ENCODE data around the gene UROD. TPM values are rescaled to one million over a fixed set of nuclear protein-coding genes. Genes with fewer than 3 reads are reported as not detected.

Gene UROD
- total and polyA plus RNA-seq, 2 experiments from 2014 or later = 82.4 to 108 TPM

DNA sequence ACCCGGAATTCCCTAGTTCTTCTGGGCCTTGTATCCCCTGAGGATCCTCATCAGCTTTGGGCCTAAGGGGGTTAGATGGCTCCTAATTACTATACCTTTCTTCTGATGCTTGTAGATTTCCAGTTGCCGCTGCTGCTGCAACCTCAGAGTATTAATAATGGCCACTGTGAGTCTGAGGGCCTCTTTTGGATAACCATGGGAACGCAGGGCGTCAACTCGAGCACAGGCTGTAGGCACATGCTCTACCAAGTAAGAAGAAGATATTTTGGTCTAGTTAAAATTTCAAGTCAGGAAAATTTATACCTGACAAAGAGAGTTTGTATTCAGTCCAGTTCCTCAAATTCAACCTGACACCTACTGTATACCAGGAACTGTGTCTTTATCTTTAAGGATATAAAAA is 28.2 kb downstream of the UROD start:
- no peak for DNase-seq (ENCODE audit: low spot score)
- Histone ChIP-seq H3K4me1 (ENCODE audit: insufficient read depth) (peaks cover 7% of the 10 kb centered on the region; the same call in 1 of the 2 replicates), H3K27ac (ENCODE audit: low read depth) (no peak overlapping the region), H2AFZ (no peak overlapping the region), H3K9me2 (ENCODE audit: insufficient read depth) (no peaks in the 10 kb centered on the region), H3K4me3 (no peak overlapping the region), H3K36me3 (ENCODE audit: insufficient read depth) (no peaks in the 10 kb centered on the region), H3K79me2 (replicated peaks; ENCODE audit: insufficient read depth) (no peaks in the 10 kb centered on the region), H3F3A (replicated peaks; ENCODE audit: low read depth) (no peaks in the 10 kb centered on the region), H3K27me3 (ENCODE audit: insufficient read depth) (no peaks in the 10 kb centered on the region), H3K4me2 (no peak overlapping the region), H4K20me1 (replicated peaks; ENCODE audit: insufficient read depth) (no peaks in the 10 kb centered on the region)
- TF ChIP-seq ZNF114 (CRISPR knock-in tag; IDR thresholded peaks at IDR 0.05) (no peak), NANOG (IDR thresholded peaks at IDR 0.05; ENCODE audit: borderline replicate concordance) (no peak), JUNB (IDR thresholded peaks at IDR 0.05; ENCODE audit: unreplicated experiment) (no peak), ZNF331 (CRISPR knock-in tag; IDR thresholded peaks at IDR 0.05; ENCODE audit: low read depth) (no peak)
- TF ChIP-seq, protein P1, sequence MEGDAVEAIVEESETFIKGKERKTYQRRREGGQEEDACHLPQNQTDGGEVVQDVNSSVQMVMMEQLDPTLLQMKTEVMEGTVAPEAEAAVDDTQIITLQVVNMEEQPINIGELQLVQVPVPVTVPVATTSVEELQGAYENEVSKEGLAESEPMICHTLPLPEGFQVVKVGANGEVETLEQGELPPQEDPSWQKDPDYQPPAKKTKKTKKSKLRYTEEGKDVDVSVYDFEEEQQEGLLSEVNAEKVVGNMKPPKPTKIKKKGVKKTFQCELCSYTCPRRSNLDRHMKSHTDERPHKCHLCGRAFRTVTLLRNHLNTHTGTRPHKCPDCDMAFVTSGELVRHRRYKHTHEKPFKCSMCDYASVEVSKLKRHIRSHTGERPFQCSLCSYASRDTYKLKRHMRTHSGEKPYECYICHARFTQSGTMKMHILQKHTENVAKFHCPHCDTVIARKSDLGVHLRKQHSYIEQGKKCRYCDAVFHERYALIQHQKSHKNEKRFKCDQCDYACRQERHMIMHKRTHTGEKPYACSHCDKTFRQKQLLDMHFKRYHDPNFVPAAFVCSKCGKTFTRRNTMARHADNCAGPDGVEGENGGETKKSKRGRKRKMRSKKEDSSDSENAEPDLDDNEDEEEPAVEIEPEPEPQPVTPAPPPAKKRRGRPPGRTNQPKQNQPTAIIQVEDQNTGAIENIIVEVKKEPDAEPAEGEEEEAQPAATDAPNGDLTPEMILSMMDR (conservative IDR thresholded peaks at IDR 0.05; ENCODE audit: low read depth in 2 of 2) = no peak
- no peak overlapping the region for H3K4me3 Mint-ChIP-seq
- no peaks in the 10 kb centered on the region for H3K9me3 Mint-ChIP-seq
- no peak overlapping the region for H3K27ac Mint-ChIP-seq
- ATAC-seq = no peak
- H3K36me3 Mint-ChIP-seq (ENCODE audit: low read depth) = no peaks in the 10 kb centered on the region
- peaks cover 9% of the 10 kb centered on the region for H3K4me1 Mint-ChIP-seq
- H3K27me3 Mint-ChIP-seq (ENCODE audit: insufficient read depth, low read depth, poor library complexity) = no peaks in the 10 kb centered on the region

DNA sequence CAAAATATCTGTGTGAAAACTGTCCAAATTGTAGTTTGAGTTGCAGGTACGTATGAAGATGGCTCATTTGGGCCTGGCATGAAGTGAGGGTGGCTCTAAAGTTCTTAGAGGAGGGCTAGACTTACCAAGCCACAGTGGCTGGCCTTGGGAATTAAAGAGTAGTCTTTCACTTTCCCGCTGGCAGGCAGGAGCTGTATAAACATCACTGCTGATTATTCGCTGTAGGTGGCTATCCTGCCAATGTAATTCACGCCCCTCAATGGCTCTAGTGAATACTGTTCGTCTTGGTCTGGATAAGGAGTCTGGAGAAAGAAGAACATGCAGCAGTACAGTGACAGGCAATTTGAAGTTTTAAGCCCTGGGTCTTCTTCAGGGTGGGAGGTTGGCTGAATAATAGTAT is 31.0 kb downstream of the UROD start:
- no peaks in the 10 kb centered on the region for H4K20me1 ChIP-seq (replicated peaks; ENCODE audit: insufficient read depth)
- H3K4me1 Mint-ChIP-seq = peaks cover 9% of the 10 kb centered on the region
- no peaks in the 10 kb centered on the region for H3K27me3 ChIP-seq (ENCODE audit: insufficient read depth)
- ATAC-seq (peak; percentile 48; the same call in 2 of the 3 replicates), DNase-seq (ENCODE audit: low spot score) (no peak)
- no peak overlapping the region for H3K4me3 Mint-ChIP-seq
- H3K4me1 ChIP-seq (ENCODE audit: insufficient read depth) = peaks cover 7% of the 10 kb centered on the region; the same call in 1 of the 2 replicates
- H3K9me2 ChIP-seq (ENCODE audit: insufficient read depth) = no peaks in the 10 kb centered on the region
- H3K79me2 ChIP-seq (replicated peaks; ENCODE audit: insufficient read depth) = no peaks in the 10 kb centered on the region
- no peak overlapping the region for H3K27ac ChIP-seq (ENCODE audit: low read depth)
- no peaks in the 10 kb centered on the region for H3K9me3 Mint-ChIP-seq
- H3K36me3 ChIP-seq (ENCODE audit: insufficient read depth) = no peaks in the 10 kb centered on the region
- no peak overlapping the region for H3K27ac Mint-ChIP-seq
- H3K36me3 Mint-ChIP-seq (ENCODE audit: low read depth) = no peaks in the 10 kb centered on the region
- no peak overlapping the region for H2AFZ ChIP-seq
- H3K4me2 ChIP-seq = no peak overlapping the region
- H3K27me3 Mint-ChIP-seq (ENCODE audit: insufficient read depth, low read depth, poor library complexity) = no peaks in the 10 kb centered on the region
- H3F3A ChIP-seq (replicated peaks; ENCODE audit: low read depth) = no peaks in the 10 kb centered on the region
- no peak overlapping the region for H3K4me3 ChIP-seq
- TF ChIP-seq, protein P2, sequence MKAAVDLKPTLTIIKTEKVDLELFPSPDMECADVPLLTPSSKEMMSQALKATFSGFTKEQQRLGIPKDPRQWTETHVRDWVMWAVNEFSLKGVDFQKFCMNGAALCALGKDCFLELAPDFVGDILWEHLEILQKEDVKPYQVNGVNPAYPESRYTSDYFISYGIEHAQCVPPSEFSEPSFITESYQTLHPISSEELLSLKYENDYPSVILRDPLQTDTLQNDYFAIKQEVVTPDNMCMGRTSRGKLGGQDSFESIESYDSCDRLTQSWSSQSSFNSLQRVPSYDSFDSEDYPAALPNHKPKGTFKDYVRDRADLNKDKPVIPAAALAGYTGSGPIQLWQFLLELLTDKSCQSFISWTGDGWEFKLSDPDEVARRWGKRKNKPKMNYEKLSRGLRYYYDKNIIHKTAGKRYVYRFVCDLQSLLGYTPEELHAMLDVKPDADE (IDR thresholded peaks at IDR 0.05) = no peak
- TF ChIP-seq STAT1 (IDR thresholded peaks at IDR 0.05; ENCODE audit: unreplicated experiment) (no peak), POLR2AphosphoS5 (IDR thresholded peaks at IDR 0.05; ENCODE audit: low read depth) (no peak), NANOG (IDR thresholded peaks at IDR 0.05; ENCODE audit: borderline replicate concordance) (no peak), EZH2phosphoT487 (IDR thresholded peaks at IDR 0.05; ENCODE audit: unreplicated experiment) (no peak)
- TF ChIP-seq, protein P1 (conservative IDR thresholded peaks at IDR 0.05; ENCODE audit: low read depth in 2 of 2) = no peak

Measured in GM23338 (cell line).